A673 (cell line): Measurements from ENCODE around the gene CCDC14. TPM values are rescaled to one million over a fixed set of nuclear protein-coding genes. Genes with fewer than 3 reads are reported as not detected.
"Not testable (repeated sequence)": the region's sequence is repeated elsewhere in the genome, so short reads cannot be mapped to it uniquely, and the experiment has no call there.

Experiments used
- BruUV-seq: library from RNA; stranded (reverse); fragments of 400-500 nt; replicated peaks from 2 replicates; lab custom pipeline; 2021; lab: Mats Ljungman, UMichigan
- CTCF ChIA-PET: fragments of 300-600 bp; sonication (Branson Sonifier 250); formaldehyde crosslinking; loops from one replicate; lab custom pipeline; 2022; ENCODE audit warnings: antibody characterized with exemption; lab: Charles Lee
- POLR2A ChIA-PET: fragments of 300-600 bp; sonication (Branson Sonifier 250); formaldehyde crosslinking; loops from one replicate; lab custom pipeline; 2022; ENCODE audit warnings: antibody characterized with exemption; ENCODE audit not compliant: low non-redundant PET; lab: Charles Lee
- DNase-seq: peaks from one replicate; pipeline ENCODE4 v3.0.0-alpha.2; 2015; ENCODE audit warnings: low spot score
- H3K27ac ChIP-seq: fragments of 200-600 bp; sonication (generic); 2 replicates; pipeline ENCODE4 v1.5.1; 2016; ENCODE audit warnings: mixed run types, low read depth, mild to moderate bottlenecking, mixed read lengths, antibody characterized with exemption, low read length; ENCODE audit not compliant: poor library complexity, severe bottlenecking
- H3K27me3 ChIP-seq: fragments of 200-600 bp; sonication (generic); replicated peaks from 2 replicates; pipeline ENCODE4 v1.6.1; 2017; ENCODE audit warnings: mixed run types, low read depth, mild to moderate bottlenecking, mixed read lengths, antibody characterized with exemption, low read length; ENCODE audit not compliant: insufficient read depth, poor library complexity
- H3K36me3 ChIP-seq: fragments of 200-600 bp; sonication (generic); 2 replicates; pipeline ENCODE4 v1.6.1; 2016; ENCODE audit warnings: mixed run types, mild to moderate bottlenecking, mixed read lengths, antibody characterized with exemption, low read length; ENCODE audit not compliant: insufficient read depth, poor library complexity, severe bottlenecking
- H3K4me1 ChIP-seq: fragments of 200-600 bp; sonication (generic); 2 replicates; pipeline ENCODE4 v1.6.1; 2017; ENCODE audit warnings: mixed run types, mild to moderate bottlenecking, mixed read lengths, antibody characterized with exemption, low read length; ENCODE audit not compliant: insufficient read depth, poor library complexity, severe bottlenecking
- H3K4me3 ChIP-seq: fragments of 200-600 bp; sonication (generic); 2 replicates; pipeline ENCODE4 v1.5.1; 2016; ENCODE audit warnings: low read depth, mixed run types, mild to moderate bottlenecking, mixed read lengths, low read length; ENCODE audit not compliant: poor library complexity, severe bottlenecking
- H3K9me3 ChIP-seq: fragments of 200-600 bp; sonication (generic); 2 replicates; pipeline ENCODE4 v1.6.1; 2016; ENCODE audit warnings: mixed run types, low read depth, mild to moderate bottlenecking, mixed read lengths, antibody characterized with exemption, low read length; ENCODE audit not compliant: poor library complexity, severe bottlenecking
- CTCF ChIP-seq: fragments of 300-800, 200-600 bp; sonication (generic); conservative IDR thresholded peaks from 2 replicates; pipeline ENCODE4 v1.5.1; 2017; ENCODE audit warnings: low read depth, mild to moderate bottlenecking, antibody characterized with exemption, low read length, moderate library complexity, mixed read lengths
- EZH2 ChIP-seq: fragments of 200-600 bp; sonication (generic); IDR thresholded peaks from 2 replicates; pipeline ENCODE4 v1.6.1; 2017; ENCODE audit warnings: borderline replicate concordance, low read depth, mild to moderate bottlenecking, mixed read lengths, antibody characterized with exemption, low read length; ENCODE audit not compliant: poor library complexity, severe bottlenecking
- intact Hi-C: fragments of 100-400 bp; cut with micrococcal nuclease; formaldehyde crosslinking; loops from one replicate; pipeline ENCODE4 v1.10.0; 2022; ENCODE audit not compliant: unreplicated experiment
- total RNA-seq: library from RNA; stranded (reverse); gene quantifications from 2 replicates; pipeline ENCODE4 v1.2.3, GENCODE V29; 2021

CCDC14 gene
- total RNA-seq, 1 experiment from 2014 or later = 81.2 TPM

- no TSS peak for BruUV-seq
Observed at GRCh38 chr3:123971406-123971805, 10.4 kb upstream of the CCDC14 start.

DNA sequence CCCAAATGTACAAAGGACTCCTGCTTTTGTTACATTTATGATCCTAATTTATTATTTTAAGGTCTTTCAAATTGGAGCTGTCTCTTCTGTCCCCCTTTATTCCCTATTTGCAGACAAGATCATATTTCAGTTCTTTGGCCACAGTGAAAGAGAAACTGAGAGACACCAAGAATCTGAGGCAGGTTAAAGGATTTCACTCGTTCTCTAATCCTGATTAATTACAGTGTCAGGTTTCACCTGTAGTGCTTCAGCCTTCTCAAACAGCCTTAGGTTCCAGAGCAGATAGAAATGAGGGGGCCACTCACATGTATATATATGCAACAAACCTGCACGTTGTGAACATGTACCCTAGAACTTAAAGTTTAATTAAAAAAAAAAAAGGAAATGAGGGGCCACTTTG lies 6.2 kb upstream of the CCDC14 start:
- H3K4me3 ChIP-seq, H3K4me1 ChIP-seq, POLR2A ChIA-PET, DNase-seq, H3K36me3 ChIP-seq, BruUV-seq, H3K27ac ChIP-seq, CTCF ChIA-PET, H3K27me3 ChIP-seq, intact Hi-C loops, H3K9me3 ChIP-seq: not testable (repeated sequence)

More at GRCh38 chr3:123971406-123971805, 10.4 kb upstream of the CCDC14 start:
- ChIA-PET POLR2A (no interaction called here), CTCF (no interaction called here)
- no peak for TF ChIP-seq EZH2
- no peaks in the 10 kb centered on the region for H3K4me1 ChIP-seq
- H3K36me3 ChIP-seq = no peaks in the 10 kb centered on the region
- H3K27me3 ChIP-seq = peaks cover 5% of the 10 kb centered on the region
- intact Hi-C loops = no loop called here
- H3K9me3 ChIP-seq = no peaks in the 10 kb centered on the region
- H3K27ac ChIP-seq = no peak overlapping the region
- no peak overlapping the region for H3K4me3 ChIP-seq
- DNase-seq = no peak

DNA sequence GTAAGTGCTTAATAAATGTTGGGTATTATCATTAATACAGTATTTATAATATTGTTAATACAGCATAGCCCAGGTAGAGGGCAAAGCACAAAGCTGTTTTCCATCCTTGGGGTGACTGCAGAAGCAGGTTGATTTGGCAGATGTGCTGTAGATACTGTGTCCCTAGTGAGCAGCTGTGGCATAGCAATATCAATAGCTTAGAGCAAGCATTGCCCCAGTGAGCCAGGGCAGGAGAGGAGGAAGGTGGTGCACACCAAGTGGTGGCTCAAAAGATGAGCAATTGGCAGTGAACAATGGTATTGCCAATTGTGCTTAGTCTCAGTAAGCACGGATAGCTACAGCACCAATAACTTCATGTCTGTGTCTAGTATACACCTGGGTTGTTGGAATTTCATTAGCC lies 5.8 kb upstream of the CCDC14 start:
- H3K9me3 ChIP-seq, H3K27ac ChIP-seq, H3K4me3 ChIP-seq, H3K4me1 ChIP-seq, H3K36me3 ChIP-seq, CTCF ChIA-PET, intact Hi-C loops, H3K27me3 ChIP-seq, DNase-seq, BruUV-seq, POLR2A ChIA-PET: not testable (repeated sequence)

DNA sequence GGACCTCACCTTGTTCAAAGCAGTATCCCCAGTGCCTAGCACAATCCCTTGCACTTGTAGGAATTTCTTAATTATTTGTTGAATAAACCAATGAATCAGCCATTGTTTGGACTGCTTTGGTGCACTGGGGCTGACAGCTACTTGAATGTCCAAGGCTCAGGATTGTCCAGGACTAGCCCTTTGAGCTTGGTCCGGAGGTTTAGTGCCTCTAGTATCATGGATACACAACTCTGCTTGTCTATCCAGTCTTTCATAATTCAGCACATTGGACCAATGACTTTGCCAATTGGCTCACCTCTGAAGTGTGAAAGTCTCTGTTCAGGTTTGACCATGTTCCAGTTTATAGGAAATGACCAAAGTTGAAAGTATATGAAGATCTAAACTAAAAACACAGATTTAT lies 3.8 kb upstream of the CCDC14 start:
- H3K4me1 ChIP-seq, H3K4me3 ChIP-seq, H3K27ac ChIP-seq, H3K36me3 ChIP-seq, BruUV-seq, CTCF ChIA-PET, H3K27me3 ChIP-seq, POLR2A ChIA-PET, H3K9me3 ChIP-seq, DNase-seq, intact Hi-C loops: not testable (repeated sequence)

GRCh38 chr3:123961508-123961856 lies 453 bp upstream of the CCDC14 start:
- Histone ChIP-seq H3K36me3 (peaks cover 2% of the 10 kb centered on the region), H3K27me3 (no peaks in the 10 kb centered on the region), H3K4me3 (peak overlapping the region; percentile 78), H3K4me1 (peaks cover 14% of the 10 kb centered on the region), H3K27ac (no peak overlapping the region), H3K9me3 (no peaks in the 10 kb centered on the region)
- TF ChIP-seq CTCF (no peak), EZH2 (no peak)
- CTCF ChIA-PET = interaction anchor here (0.6 to 0.7 kb wide), 3 partner anchors 73 to 241 kb away, joined by 3 to 9 read pairs (median 4); no protein-coding TSS in a partner anchor
- no peak for DNase-seq
- BruUV-seq = no TSS peak
- POLR2A ChIA-PET = interaction anchor here (0.6 kb wide), 1 partner anchor 9 kb away, joined by 20 read pairs; no protein-coding TSS in a partner anchor
- intact Hi-C loops = no loop called here
